Measurements from ENCODE around the gene TRIM50.
"Not testable (repeated sequence)": the region's sequence is repeated elsewhere in the genome, so short reads cannot be mapped to it uniquely, and the experiment has no call there.

TRIM50 gene

DNA sequence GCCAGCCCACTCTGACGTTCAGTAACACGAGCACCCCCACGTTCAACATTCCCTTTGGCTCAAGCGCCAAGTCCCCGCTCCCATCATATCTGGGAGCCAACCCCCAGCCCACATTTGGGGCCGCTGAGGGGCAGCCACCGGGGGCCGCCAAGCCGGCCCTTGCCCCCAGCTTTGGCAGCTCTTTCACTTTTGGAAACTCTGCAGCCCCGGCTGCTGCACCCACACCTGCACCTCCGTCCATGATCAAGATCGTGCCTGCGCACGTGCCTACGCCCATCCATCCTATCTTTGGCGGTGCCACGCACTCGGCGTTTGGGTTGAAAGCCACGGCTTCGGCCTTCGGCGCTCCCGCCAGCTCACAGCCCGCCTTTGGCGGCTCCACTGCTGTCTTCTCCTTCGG is 30.2 kb downstream of the TRIM50 start:
- H3K27ac Mint-ChIP-seq; H3K36me3 Mint-ChIP-seq (ENCODE audit: low read depth); H3K9me3 Mint-ChIP-seq; H3K27me3 Mint-ChIP-seq; H3K4me3 Mint-ChIP-seq; intact Hi-C loops (cut with micrococcal nuclease): not testable (repeated sequence)
- peaks cover 16% of the 10 kb centered on the region for H3K4me1 Mint-ChIP-seq (ENCODE audit: low read depth)

DNA sequence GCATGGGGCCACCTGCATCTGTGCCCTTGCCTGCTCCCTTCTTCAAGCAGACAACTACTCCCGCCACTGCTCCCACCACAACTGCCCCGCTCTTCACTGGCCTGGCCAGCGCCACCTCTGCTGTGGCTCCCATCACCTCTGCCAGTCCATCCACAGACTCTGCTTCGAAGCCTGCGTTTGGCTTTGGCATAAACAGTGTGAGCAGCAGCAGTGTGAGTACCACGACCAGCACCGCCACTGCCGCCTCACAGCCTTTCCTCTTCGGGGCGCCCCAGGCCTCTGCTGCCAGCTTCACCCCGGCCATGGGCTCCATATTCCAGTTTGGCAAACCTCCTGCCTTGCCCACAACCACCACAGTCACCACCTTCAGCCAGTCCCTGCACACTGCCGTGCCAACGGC is 30.6 kb downstream of the TRIM50 start:
- H3K36me3 Mint-ChIP-seq (ENCODE audit: low read depth); H3K9me3 Mint-ChIP-seq: not testable (repeated sequence)

DNA sequence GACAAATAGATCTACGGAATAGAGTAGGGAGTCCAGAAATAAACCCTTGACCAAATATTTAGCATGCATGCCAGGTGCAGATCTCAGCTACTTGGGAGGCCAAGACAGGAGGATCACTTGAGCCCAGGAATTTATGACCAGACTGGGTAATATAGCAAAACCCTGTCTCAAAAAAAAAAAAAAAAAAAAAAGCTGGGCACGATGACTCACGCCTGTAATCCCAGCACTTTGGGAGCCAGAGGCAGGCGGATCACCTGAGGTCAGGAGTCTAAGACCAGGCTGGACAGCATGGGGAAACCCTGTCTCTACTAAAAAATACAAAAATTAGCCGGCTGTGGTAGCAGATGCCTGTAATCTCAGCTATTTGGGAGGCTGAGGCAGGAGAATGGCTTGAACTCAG is 50.7 kb downstream of the TRIM50 start:
- H3K27me3 Mint-ChIP-seq; H3K4me1 Mint-ChIP-seq (ENCODE audit: low read depth); intact Hi-C loops (cut with micrococcal nuclease); H3K4me3 Mint-ChIP-seq; H3K36me3 Mint-ChIP-seq (ENCODE audit: low read depth); H3K27ac Mint-ChIP-seq; H3K9me3 Mint-ChIP-seq: not testable (repeated sequence)

More for the DNA sequence above, 30.6 kb downstream of the TRIM50 start:
- H3K4me1 Mint-ChIP-seq (ENCODE audit: low read depth): peaks cover 16% of the 10 kb centered on the region
- H3K27me3 Mint-ChIP-seq; intact Hi-C loops (cut with micrococcal nuclease); H3K27ac Mint-ChIP-seq; H3K4me3 Mint-ChIP-seq: not testable (repeated sequence)

DNA sequence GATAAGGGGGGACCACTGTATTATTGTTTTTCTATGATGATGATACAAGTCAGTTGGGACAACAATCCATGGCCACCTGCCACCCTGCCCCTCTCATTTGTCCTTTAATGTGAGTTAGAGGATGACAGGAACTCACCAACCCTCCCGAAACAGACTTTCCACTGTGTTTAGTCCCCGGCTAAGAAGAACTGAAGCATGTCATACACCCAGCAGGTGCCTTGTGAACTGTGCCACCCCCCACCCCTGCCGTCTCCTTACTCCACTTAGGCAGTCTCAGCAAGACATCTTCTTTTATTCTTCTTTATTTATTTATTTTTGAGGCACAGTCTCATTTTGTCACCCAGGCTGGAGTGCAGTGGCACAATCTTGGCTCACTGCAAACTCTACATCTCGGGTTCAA is 60.1 kb downstream of the TRIM50 start:
- H3K4me3 Mint-ChIP-seq; H3K4me1 Mint-ChIP-seq (ENCODE audit: low read depth); H3K36me3 Mint-ChIP-seq (ENCODE audit: low read depth); H3K27me3 Mint-ChIP-seq; intact Hi-C loops (cut with micrococcal nuclease); H3K9me3 Mint-ChIP-seq; H3K27ac Mint-ChIP-seq: not testable (repeated sequence)

DNA sequence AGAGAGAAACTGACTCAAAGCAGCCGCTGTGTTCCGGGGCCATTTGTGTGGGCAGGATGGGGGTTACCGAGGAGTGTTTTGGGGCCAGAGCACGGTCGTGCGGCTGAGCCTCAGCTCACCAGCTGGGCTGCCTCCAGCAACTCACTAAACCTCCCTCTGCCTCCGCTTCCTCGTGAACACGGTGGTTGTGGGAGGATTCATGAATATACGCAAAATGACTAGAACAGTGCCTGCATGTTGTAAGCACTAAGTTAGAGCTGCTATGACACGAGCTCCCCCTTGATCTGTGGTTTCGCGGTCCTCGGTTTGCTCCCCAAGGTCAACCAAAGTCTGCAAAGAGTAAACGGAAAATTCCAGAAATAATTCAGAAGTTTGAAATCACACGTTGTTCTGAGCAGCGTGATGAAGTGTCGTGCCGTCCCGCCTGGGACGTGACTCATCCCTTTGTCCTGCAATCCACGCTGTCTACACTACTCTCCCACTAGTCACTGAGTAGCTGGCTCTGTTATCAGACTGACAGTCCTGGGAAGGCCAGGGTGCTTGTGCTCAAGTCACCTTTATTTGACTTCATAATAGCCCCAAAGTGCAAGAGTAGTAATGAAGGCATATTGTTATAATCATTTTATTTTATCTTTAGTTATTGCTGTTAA is 61.0 kb downstream of the TRIM50 start:
- H3K9me3 Mint-ChIP-seq; H3K27me3 Mint-ChIP-seq; H3K36me3 Mint-ChIP-seq (ENCODE audit: low read depth); H3K4me1 Mint-ChIP-seq (ENCODE audit: low read depth); H3K4me3 Mint-ChIP-seq; intact Hi-C loops (cut with micrococcal nuclease); H3K27ac Mint-ChIP-seq: not testable (repeated sequence)
